Activated CD4-positive, alpha-beta memory T cell treated with anti-CD3 and anti-CD28 coated beads, Interleukin-2, amount 10 ng/mL, durations not matched to agents 7 days and 5 days (primary cell): ENCODE measurements around the gene ZFAND3. TPM values are rescaled to one million over a fixed set of nuclear protein-coding genes. Genes with fewer than 3 reads are reported as not detected.

Source experiments
- CTCF ChIA-PET: fragments of 350-600 bp; sonication (Branson Sonifier 250); formaldehyde crosslinking; loops from one replicate; lab custom pipeline; 2021; ENCODE audit warnings: antibody characterized with exemption, inconsistent platforms; lab: Charles Lee
- POLR2A ChIA-PET: fragments of 350-600 bp; sonication (Branson Sonifier 250); formaldehyde crosslinking; loops from one replicate; lab custom pipeline; 2021; ENCODE audit warnings: antibody characterized with exemption; lab: Charles Lee
- DNase-seq: peaks from one replicate; pipeline ENCODE4 v3.0.0-alpha.2; 2020
- H3K27ac Mint-ChIP-seq: one replicate; pipeline ENCODE4 v1.8.0; 2021; ENCODE audit warnings: mild to moderate bottlenecking, mixed read lengths
- H3K27me3 Mint-ChIP-seq: one replicate; pipeline ENCODE4 v1.8.0; 2021; ENCODE audit warnings: mixed read lengths
- H3K36me3 Mint-ChIP-seq: one replicate; pipeline ENCODE4 v1.8.0; 2021; ENCODE audit warnings: low read depth, mixed read lengths
- H3K4me1 Mint-ChIP-seq: one replicate; pipeline ENCODE4 v1.8.0; 2021; ENCODE audit warnings: mixed read lengths
- H3K4me3 Mint-ChIP-seq: one replicate; pipeline ENCODE4 v1.8.0; 2021; ENCODE audit warnings: mild to moderate bottlenecking, mixed read lengths
- H3K9me3 Mint-ChIP-seq: one replicate; pipeline ENCODE4 v1.8.0; 2021; ENCODE audit warnings: mixed read lengths
- total RNA-seq, 2 experiments: library from RNA; stranded (reverse); gene quantifications; one replicate each; pipeline ENCODE4 v1.2.3, GENCODE V29; 2021

ZFAND3 gene
- total RNA-seq, 2 experiments from 2014 or later = 35.2 to 38.2 TPM

- POLR2A ChIA-PET = no interaction called here
- CTCF ChIA-PET = interaction anchor here (0.6 kb wide), 1 partner anchor 622 kb away, joined by 4 read pairs; no protein-coding TSS in a partner anchor
- no peak overlapping the region for H3K27ac Mint-ChIP-seq
These were observed 330.0 kb downstream of the ZFAND3 start for GRCh38 chr6:38149531-38149930.

GRCh38 chr6:38150021-38150420 lies 330.5 kb downstream of the ZFAND3 start:
- Mint-ChIP-seq H3K27ac (no peak overlapping the region), H3K9me3 (no peaks in the 10 kb centered on the region), H3K27me3 (no peaks in the 10 kb centered on the region), H3K36me3 (no peaks in the 10 kb centered on the region), H3K4me3 (no peak overlapping the region), H3K4me1 (peaks cover 7% of the 10 kb centered on the region)
- CTCF ChIA-PET = no interaction called here
- POLR2A ChIA-PET = no interaction called here
- no peak for DNase-seq

More at GRCh38 chr6:38149531-38149930, 330.0 kb downstream of the ZFAND3 start:
- Mint-ChIP-seq H3K4me3 (no peak overlapping the region), H3K9me3 (no peaks in the 10 kb centered on the region), H3K36me3 (no peaks in the 10 kb centered on the region), H3K27me3 (no peaks in the 10 kb centered on the region), H3K4me1 (peaks cover 7% of the 10 kb centered on the region)
- no peak for DNase-seq

GRCh38 chr6:38150681-38151296 lies 331.3 kb downstream of the ZFAND3 start:
- H3K4me1 Mint-ChIP-seq = peaks cover 4% of the 10 kb centered on the region
- H3K4me3 Mint-ChIP-seq = no peak overlapping the region
- no peak for DNase-seq
- POLR2A ChIA-PET = no interaction called here
- CTCF ChIA-PET = no interaction called here
- no peaks in the 10 kb centered on the region for H3K36me3 Mint-ChIP-seq
- no peaks in the 10 kb centered on the region for H3K9me3 Mint-ChIP-seq
- H3K27ac Mint-ChIP-seq = no peak overlapping the region
- H3K27me3 Mint-ChIP-seq = no peaks in the 10 kb centered on the region

- Mint-ChIP-seq H3K9me3 (no peaks in the 10 kb centered on the region), H3K4me1 (no peaks in the 10 kb centered on the region), H3K36me3 (no peaks in the 10 kb centered on the region), H3K27me3 (no peaks in the 10 kb centered on the region), H3K4me3 (no peak overlapping the region), H3K27ac (no peak overlapping the region)
- CTCF ChIA-PET = no interaction called here
- DNase-seq = no peak
- POLR2A ChIA-PET = no interaction called here
These were observed 332.3 kb downstream of the ZFAND3 start for GRCh38 chr6:38151580-38152500.

- Mint-ChIP-seq H3K27ac (no peak overlapping the region), H3K4me1 (no peaks in the 10 kb centered on the region), H3K4me3 (no peak overlapping the region), H3K27me3 (no peaks in the 10 kb centered on the region), H3K9me3 (no peaks in the 10 kb centered on the region), H3K36me3 (no peaks in the 10 kb centered on the region)
- no peak for DNase-seq
- ChIA-PET POLR2A (no interaction called here), CTCF (no interaction called here)
These were observed 333.1 kb downstream of the ZFAND3 start for GRCh38 chr6:38152620-38153019.

- ChIA-PET POLR2A (no interaction called here), CTCF (no interaction called here)
- no peak for DNase-seq
- no peaks in the 10 kb centered on the region for H3K36me3 Mint-ChIP-seq
- H3K4me1 Mint-ChIP-seq = no peaks in the 10 kb centered on the region
- no peaks in the 10 kb centered on the region for H3K27me3 Mint-ChIP-seq
- no peaks in the 10 kb centered on the region for H3K9me3 Mint-ChIP-seq
- H3K4me3 Mint-ChIP-seq = no peak overlapping the region
- H3K27ac Mint-ChIP-seq = no peak overlapping the region
These were observed 333.7 kb downstream of the ZFAND3 start for GRCh38 chr6:38153076-38153797.

GRCh38 chr6:38153798-38154345 lies 334.3 kb downstream of the ZFAND3 start:
- Mint-ChIP-seq H3K4me1 (no peaks in the 10 kb centered on the region), H3K9me3 (no peaks in the 10 kb centered on the region), H3K27me3 (no peaks in the 10 kb centered on the region), H3K27ac (no peak overlapping the region), H3K36me3 (no peaks in the 10 kb centered on the region), H3K4me3 (no peak overlapping the region)
- ChIA-PET POLR2A (no interaction called here), CTCF (no interaction called here)
- no peak for DNase-seq

- no peaks in the 10 kb centered on the region for H3K36me3 Mint-ChIP-seq
- H3K27me3 Mint-ChIP-seq = no peaks in the 10 kb centered on the region
- no peak overlapping the region for H3K27ac Mint-ChIP-seq
- no peak overlapping the region for H3K4me3 Mint-ChIP-seq
- DNase-seq = no peak
- H3K4me1 Mint-ChIP-seq = no peaks in the 10 kb centered on the region
- H3K9me3 Mint-ChIP-seq = no peaks in the 10 kb centered on the region
- ChIA-PET CTCF (no interaction called here), POLR2A (no interaction called here)
These were observed 335.2 kb downstream of the ZFAND3 start for GRCh38 chr6:38154731-38155130.

GRCh38 chr6:38155144-38155543 lies 335.6 kb downstream of the ZFAND3 start:
- ChIA-PET CTCF (no interaction called here), POLR2A (no interaction called here)
- Mint-ChIP-seq H3K4me1 (no peaks in the 10 kb centered on the region), H3K27ac (no peak overlapping the region), H3K9me3 (no peaks in the 10 kb centered on the region), H3K36me3 (no peaks in the 10 kb centered on the region), H3K27me3 (no peaks in the 10 kb centered on the region), H3K4me3 (no peak overlapping the region)
- DNase-seq = no peak

GRCh38 chr6:38155621-38156204 lies 336.2 kb downstream of the ZFAND3 start:
- ChIA-PET POLR2A (no interaction called here), CTCF (no interaction called here)
- no peaks in the 10 kb centered on the region for H3K27me3 Mint-ChIP-seq
- no peaks in the 10 kb centered on the region for H3K9me3 Mint-ChIP-seq
- no peaks in the 10 kb centered on the region for H3K4me1 Mint-ChIP-seq
- no peak overlapping the region for H3K27ac Mint-ChIP-seq
- DNase-seq = no peak
- no peaks in the 10 kb centered on the region for H3K36me3 Mint-ChIP-seq
- no peak overlapping the region for H3K4me3 Mint-ChIP-seq

GRCh38 chr6:38156818-38157565 lies 337.5 kb downstream of the ZFAND3 start:
- no peaks in the 10 kb centered on the region for H3K4me1 Mint-ChIP-seq
- ChIA-PET POLR2A (no interaction called here), CTCF (no interaction called here)
- DNase-seq = no peak
- no peaks in the 10 kb centered on the region for H3K9me3 Mint-ChIP-seq
- no peak overlapping the region for H3K27ac Mint-ChIP-seq
- H3K4me3 Mint-ChIP-seq = no peak overlapping the region
- H3K27me3 Mint-ChIP-seq = no peaks in the 10 kb centered on the region
- no peaks in the 10 kb centered on the region for H3K36me3 Mint-ChIP-seq

GRCh38 chr6:38157905-38158304 lies 338.4 kb downstream of the ZFAND3 start:
- H3K4me1 Mint-ChIP-seq = no peaks in the 10 kb centered on the region
- POLR2A ChIA-PET = no interaction called here
- no peak overlapping the region for H3K4me3 Mint-ChIP-seq
- DNase-seq = no peak
- no peaks in the 10 kb centered on the region for H3K9me3 Mint-ChIP-seq
- H3K36me3 Mint-ChIP-seq = no peaks in the 10 kb centered on the region
- CTCF ChIA-PET = no interaction called here
- H3K27me3 Mint-ChIP-seq = no peaks in the 10 kb centered on the region
- no peak overlapping the region for H3K27ac Mint-ChIP-seq
